C1 segment of cervical spinal cord (tissue), 14 donors: ENCODE results near the gene PRR36.

Source experiments
- DNase-seq, 14 donors: peaks; one replicate each; lab custom pipeline; 2025; lab: John Stamatoyannopoulos, UW

Gene PRR36

GRCh38 chr19:7872306-7873204, 1.6 kb downstream of the PRR36 start:
- no peak for DNase-seq

- peak in 9 of 14 donors; percentile 17 to 59 (median 43) for DNase-seq
Observed at GRCh38 chr19:7871437-7872305, 2.5 kb downstream of the PRR36 start.

- peak in 1 of 14 donors; percentile 25 for DNase-seq
Observed at GRCh38 chr19:7870571-7871436, 3.4 kb downstream of the PRR36 start.

DNA sequence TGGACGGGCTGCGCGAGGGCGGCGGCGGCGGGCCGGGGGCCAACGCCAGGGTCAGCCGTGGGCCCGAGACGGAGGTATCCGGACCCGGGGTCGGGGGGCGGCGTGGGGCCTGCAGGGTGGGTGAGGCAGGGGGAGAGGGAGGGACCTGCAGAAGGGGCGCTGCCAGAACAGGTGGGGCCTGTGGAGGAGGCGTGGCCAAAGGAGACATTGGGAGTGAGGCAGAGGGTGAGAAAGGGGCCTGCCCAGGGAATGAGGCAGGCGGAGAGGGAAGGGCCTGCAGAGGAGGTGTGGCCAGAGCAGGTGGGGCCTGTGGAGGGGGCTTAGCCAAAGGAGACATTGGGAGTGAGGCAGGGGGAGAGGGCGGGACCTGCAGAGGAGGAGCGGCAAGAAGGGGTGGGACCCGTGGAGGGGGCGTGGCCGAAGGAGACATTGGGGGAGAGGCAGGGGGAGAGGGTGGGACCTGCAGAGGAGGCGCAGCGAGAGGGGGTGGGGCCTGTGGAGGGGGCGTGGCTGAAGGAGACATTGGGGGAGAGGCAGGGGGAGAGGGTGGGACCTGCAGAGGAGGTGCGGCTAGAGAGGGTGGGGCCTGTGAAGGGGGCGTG, 4.2 kb downstream of the PRR36 start:
- peak in 1 of 14 donors; percentile 48 for DNase-seq

- DNase-seq: peak in 4 of 14 donors; percentile 16 to 65 (median 48)
Observed at GRCh38 chr19:7869453-7869909, 4.7 kb downstream of the PRR36 start.

- DNase-seq: peak in 6 of 14 donors; percentile 29 to 65 (median 48)
Observed at GRCh38 chr19:7868671-7869452, 5.3 kb downstream of the PRR36 start.

DNA sequence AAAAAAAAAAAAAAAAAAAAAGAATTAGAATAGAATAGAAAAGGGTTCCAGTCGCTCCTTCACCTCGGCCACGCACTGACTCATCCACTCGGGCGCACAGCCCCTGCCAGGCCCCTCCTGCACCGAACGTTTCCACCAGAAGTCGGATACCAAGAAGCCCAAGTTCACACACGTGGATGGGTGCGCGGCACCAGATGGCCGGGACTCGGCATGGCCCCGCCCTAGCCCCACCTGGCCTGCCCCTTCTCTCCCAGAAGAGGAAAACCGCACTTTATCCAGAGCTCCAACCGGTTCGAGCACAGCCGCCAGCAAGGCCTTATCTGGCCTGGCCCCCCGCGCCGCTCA, 5.9 kb downstream of the PRR36 start:
- no peak for DNase-seq

GRCh38 chr19:7867092-7867844, 6.9 kb downstream of the PRR36 start:
- no peak for DNase-seq

GRCh38 chr19:7866399-7867091, 7.6 kb downstream of the PRR36 start:
- DNase-seq: no peak

DNA sequence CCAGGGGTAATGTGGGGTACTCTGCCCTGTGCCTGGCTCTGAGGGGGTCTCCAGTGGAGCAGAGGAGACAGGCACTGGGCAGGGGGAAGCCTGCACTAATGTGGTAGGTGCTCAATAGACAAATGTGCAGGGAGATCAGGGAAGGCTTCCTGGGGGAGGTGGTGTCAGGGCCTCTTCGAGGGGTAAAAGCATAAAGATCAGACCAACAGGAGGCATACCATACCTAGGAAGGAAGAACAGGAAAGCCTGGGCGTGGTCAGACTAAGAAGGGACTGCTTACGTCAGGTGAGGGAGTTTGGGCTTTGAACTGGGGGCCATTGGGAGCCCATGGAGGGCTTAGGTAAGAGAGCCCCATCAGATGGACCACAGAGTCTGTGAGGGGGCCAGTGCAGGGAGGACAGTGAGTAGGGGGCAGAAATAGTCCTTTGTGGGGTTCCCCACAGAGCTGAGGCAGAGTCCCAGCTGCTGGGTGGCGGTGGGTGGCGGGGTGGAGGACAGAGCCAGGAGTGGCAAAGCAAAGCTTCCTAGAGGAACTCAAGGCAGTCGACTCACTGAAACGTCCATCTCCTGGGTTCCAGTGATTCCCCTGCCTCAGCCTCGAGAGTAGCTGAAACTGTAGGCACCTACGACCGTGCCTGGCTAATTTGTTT, 8.8 kb downstream of the PRR36 start:
- DNase-seq: no peak

GRCh38 chr19:7864690-7865074, 9.5 kb downstream of the PRR36 start:
- no peak for DNase-seq

GRCh38 chr19:7863971-7864689, 10.1 kb downstream of the PRR36 start:
- DNase-seq: no peak

- peak in 1 of 14 donors; percentile 47 for DNase-seq
Observed at GRCh38 chr19:7863157-7863970, 10.8 kb downstream of the PRR36 start.

GRCh38 chr19:7862413-7862951, 11.7 kb downstream of the PRR36 start:
- DNase-seq: peak in 3 of 14 donors; percentile 21 to 88 (median 23)

GRCh38 chr19:7861619-7862412, 12.4 kb downstream of the PRR36 start:
- DNase-seq: no peak
